Astrocyte of the cerebellum (primary cell): ENCODE results near the gene SMC2.

Experiments
- DNase-seq: peaks from one replicate; pipeline ENCODE4 v3.0.0-alpha.2; 2011; ENCODE audit warnings: low read depth
- H3K4me3 ChIP-seq: 2 replicates; pipeline ENCODE4 v1.5.1; 2011; ENCODE audit warnings: mild to moderate bottlenecking, low read depth, low read length, moderate library complexity
- in situ Hi-C: cut with HindIII; loops from 2 replicates; pipeline ENCODE4 v1.10.0; 2017; ENCODE audit warnings: low sequenced_read_pairs
- TF ChIP-seq, protein P1 (sequence below): IDR thresholded peaks from 2 replicates; pipeline ENCODE4 v1.5.1; 2012; ENCODE audit warnings: low read length, low read depth, moderate library complexity, mild to moderate bottlenecking; ENCODE audit errors: missing control alignments

The SMC2 gene

DNA sequence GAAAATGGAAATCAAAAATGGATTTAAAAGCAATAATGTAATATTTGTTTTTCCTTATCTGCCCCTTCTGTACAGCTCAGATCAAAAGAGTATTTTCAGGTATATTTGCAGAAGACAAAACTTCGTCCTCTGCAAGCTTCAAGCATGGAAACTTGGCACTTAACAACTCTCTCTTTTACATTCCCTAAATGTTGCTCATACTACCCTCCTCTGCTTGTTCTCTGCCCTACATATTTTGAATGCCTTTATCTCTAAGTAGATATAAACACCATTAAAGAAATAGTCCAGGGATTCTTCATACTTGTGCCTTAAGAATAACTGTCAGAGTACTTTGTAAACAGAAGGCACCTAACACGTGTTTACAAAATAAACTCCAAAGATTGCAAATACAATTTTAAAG is 19.2 kb upstream of the SMC2 start:
- DNase-seq: peak; percentile 55
- in situ Hi-C loops: no loop called here
- TF ChIP-seq, protein P1, sequence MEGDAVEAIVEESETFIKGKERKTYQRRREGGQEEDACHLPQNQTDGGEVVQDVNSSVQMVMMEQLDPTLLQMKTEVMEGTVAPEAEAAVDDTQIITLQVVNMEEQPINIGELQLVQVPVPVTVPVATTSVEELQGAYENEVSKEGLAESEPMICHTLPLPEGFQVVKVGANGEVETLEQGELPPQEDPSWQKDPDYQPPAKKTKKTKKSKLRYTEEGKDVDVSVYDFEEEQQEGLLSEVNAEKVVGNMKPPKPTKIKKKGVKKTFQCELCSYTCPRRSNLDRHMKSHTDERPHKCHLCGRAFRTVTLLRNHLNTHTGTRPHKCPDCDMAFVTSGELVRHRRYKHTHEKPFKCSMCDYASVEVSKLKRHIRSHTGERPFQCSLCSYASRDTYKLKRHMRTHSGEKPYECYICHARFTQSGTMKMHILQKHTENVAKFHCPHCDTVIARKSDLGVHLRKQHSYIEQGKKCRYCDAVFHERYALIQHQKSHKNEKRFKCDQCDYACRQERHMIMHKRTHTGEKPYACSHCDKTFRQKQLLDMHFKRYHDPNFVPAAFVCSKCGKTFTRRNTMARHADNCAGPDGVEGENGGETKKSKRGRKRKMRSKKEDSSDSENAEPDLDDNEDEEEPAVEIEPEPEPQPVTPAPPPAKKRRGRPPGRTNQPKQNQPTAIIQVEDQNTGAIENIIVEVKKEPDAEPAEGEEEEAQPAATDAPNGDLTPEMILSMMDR: no peak
- no peak overlapping the region for H3K4me3 ChIP-seq

DNA sequence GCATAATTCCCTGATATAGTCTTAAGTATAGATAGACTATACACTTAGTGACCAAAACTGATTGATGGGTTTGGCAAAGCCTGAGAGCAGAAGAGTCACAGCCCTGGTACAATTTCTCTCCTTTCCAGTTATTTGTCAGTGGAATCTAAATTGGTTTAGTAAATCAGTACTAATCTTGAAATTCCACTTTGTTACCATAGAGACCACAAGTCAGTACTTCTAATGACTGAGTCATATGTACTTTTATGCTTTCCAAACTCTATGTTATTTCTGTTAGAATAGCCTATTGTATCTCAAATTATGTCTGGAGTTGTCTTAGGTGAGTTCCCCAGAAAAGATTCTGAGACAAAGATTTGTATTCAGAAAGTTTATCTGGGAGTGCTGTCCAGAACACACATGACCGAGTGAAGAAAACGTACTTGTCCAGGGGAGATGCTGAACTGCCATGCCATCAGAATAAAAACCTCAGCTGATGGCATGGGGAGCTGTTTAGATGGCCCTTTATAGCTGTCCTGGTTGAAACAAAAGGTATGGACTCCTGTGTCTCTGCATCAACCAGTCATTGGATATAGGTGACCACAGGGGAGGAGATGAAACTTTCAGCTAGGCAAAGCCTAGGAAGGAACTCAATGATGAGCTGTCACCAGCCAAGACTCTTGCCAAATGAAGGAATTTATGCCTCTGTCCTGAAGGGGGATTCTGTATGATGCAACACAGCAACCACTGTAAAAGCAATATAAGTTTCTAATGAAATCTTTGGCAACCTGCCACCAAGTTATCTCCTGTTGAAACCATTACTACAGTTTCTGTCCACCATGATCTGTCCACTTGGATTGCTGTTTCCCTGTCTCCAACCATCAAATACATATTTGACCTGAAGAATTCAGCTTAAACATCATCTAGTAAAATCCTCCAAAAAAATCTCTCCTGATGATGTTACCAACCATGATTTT is 18.0 kb upstream of the SMC2 start:
- TF ChIP-seq, protein P1: no peak
- H3K4me3 ChIP-seq: no peak overlapping the region
- peak; percentile 28 for DNase-seq
- in situ Hi-C loops: no loop called here

DNA sequence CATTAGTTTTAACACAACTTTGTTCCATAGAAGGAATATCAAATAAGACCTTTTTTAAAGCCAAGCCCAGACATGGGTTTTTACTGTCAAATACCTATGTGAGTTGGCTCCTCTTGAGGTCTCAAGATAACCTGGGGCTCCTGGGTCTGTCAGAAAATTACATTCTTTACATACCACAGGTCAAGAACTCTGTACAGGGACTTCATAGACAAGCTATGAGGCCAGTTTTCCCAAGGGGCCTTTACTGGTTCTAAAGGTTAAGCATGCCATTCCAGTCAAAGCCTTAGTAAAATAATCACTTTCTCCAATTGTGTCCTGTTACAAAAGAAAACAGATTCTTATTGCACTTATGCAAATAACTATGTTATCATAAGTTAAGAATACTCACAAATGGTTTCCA is 15.5 kb upstream of the SMC2 start:
- TF ChIP-seq, protein P1: no peak
- in situ Hi-C loops: no loop called here
- no peak for DNase-seq

DNA sequence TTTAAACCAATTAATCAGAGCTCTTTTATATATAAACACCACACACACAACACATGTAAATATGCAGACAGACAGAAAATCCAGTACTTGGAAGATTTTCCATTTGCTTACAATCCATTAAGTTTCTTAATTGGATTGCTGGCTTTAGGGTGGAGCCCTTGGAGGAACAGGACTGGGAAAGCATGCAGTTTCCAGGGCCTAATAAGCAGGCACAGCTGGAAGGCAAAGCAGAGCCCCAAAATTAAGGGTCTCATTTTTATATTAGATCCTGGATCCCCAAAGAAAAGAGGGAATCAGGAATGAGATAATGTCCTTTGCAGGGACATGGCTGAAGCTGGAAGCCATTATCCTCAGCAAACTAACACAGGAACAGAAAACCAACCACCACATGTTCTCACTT is 13.1 kb upstream of the SMC2 start:
- TF ChIP-seq, protein P1: no peak
- no peak for DNase-seq
- H3K4me3 ChIP-seq: no peak overlapping the region
- in situ Hi-C loops: no loop called here

More for the DNA sequence above, 15.5 kb upstream of the SMC2 start:
- no peak overlapping the region for H3K4me3 ChIP-seq

DNA sequence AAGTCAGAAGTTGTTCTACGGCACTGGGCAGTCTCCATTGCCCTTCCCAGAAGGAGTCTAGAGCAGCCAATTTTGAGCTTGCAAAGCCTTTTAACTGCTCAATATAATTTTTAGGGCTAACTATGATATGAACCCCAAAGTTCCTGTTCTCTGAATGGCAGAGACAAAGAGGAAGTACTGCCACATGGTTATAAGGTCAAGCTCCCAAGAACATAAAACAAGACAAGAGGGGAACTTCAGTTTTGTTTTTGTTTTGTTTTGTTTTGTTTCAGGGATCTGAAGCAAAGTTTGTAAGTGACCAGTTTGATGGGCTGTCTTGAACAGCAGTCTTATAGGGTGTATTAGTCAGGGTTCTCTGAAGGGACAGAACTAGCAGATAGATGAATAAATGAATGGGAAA is 11.9 kb upstream of the SMC2 start:
- DNase-seq: no peak
- H3K4me3 ChIP-seq: no peak overlapping the region
- in situ Hi-C loops: no loop called here
- TF ChIP-seq, protein P1: no peak

DNA sequence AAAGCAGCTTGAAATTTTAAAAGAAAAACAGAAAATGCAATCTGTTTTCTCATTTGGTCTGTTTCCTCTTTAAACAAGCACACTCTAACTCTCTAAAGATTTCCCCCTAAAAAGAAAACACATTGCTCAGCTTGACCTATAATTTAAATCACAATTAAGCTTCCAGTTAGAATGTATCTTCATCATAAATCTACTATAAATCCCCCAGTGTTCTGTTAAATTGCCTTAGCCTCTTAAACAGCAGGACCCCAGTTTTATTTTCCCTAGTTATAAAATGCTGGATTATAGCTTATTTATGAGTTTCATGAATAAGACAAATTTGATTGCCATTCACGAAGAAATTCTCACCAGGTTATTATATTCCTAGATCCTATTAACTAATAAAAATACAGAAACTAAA is 8.6 kb upstream of the SMC2 start:
- TF ChIP-seq, protein P1: no peak
- no peak overlapping the region for H3K4me3 ChIP-seq
- no peak for DNase-seq
- in situ Hi-C loops: no loop called here
